RWPE2 (cell line): ENCODE results near the gene TTLL7.

Source experiments
- ATAC-seq: fragments of 200-7000 bp; cut with Tn5 transposase; 3 replicates; pipeline ENCODE4 v1.9.1; 2021; ENCODE audit warnings: low read depth
- DNase-seq: peaks from one replicate; pipeline ENCODE4 v3.0.0-alpha.2; 2020; ENCODE audit warnings: low spot score
- H3K27ac ChIP-seq: fragments of 450-650 bp; 2 replicates; pipeline ENCODE4 v1.5.1; 2017; ENCODE audit warnings: mild to moderate bottlenecking; ENCODE audit not compliant: poor library complexity, severe bottlenecking
- H3K27me3 ChIP-seq: fragments of 250-450 bp; sonication (Bioruptor Pico); 2 replicates; pipeline ENCODE4 v1.5.1; 2021; ENCODE audit warnings: mild to moderate bottlenecking, moderate library complexity; ENCODE audit not compliant: insufficient read depth, poor library complexity, severe bottlenecking
- H3K36me3 ChIP-seq: fragments of 250-450 bp; sonication (Bioruptor Pico); 2 replicates; pipeline ENCODE4 v1.5.1; 2020; ENCODE audit warnings: low read depth, mild to moderate bottlenecking, moderate library complexity
- H3K4me1 ChIP-seq: fragments of 250-450 bp; sonication (Bioruptor Pico); 2 replicates; pipeline ENCODE4 v1.5.1; 2021; ENCODE audit warnings: mild to moderate bottlenecking, moderate library complexity; ENCODE audit not compliant: insufficient read depth, poor library complexity, severe bottlenecking
- H3K4me3 ChIP-seq: fragments of 250-450 bp; sonication (Bioruptor Pico); 2 replicates; pipeline ENCODE4 v1.5.1; 2021; ENCODE audit warnings: mild to moderate bottlenecking, moderate library complexity; ENCODE audit not compliant: severe bottlenecking
- H3K9me3 ChIP-seq: fragments of 250-450 bp; sonication (Bioruptor Pico); 2 replicates; pipeline ENCODE4 v1.5.1; 2021; ENCODE audit warnings: mild to moderate bottlenecking, moderate library complexity; ENCODE audit not compliant: severe bottlenecking
- TF ChIP-seq, protein P1 (sequence below): fragments of 450-650 bp; IDR thresholded peaks from one replicate; pipeline ENCODE4 v1.5.1; 2017; ENCODE audit warnings: mild to moderate bottlenecking, moderate library complexity; ENCODE audit not compliant: poor library complexity, severe bottlenecking

Gene TTLL7

DNA sequence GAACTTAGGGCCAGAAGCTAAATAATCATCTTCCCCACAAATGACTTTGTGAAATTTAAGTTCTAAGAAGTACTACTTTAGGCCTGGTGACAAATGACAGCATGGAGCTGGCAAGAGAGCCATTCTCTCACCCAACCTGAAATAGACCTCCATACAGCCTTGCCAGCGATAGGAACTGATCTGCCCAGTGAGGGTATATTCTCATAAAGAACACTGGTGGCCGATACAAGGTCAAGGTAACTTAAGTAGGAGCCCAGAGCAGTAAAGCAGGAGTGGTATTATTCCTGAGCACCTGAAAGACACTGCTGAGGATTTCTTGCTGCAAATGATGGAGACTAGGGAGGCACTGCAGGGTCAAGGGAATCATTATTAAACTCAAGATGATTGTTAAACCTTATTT lies 2.6 kb upstream of the TTLL7 start:
- Histone ChIP-seq H3K9me3 (no peaks in the 10 kb centered on the region), H3K36me3 (no peaks in the 10 kb centered on the region), H3K27ac (no peak overlapping the region), H3K27me3 (no peaks in the 10 kb centered on the region), H3K4me3 (no peak overlapping the region), H3K4me1 (peaks cover 5% of the 10 kb centered on the region)
- DNase-seq (no peak), ATAC-seq (no peak)
- TF ChIP-seq, protein P1, sequence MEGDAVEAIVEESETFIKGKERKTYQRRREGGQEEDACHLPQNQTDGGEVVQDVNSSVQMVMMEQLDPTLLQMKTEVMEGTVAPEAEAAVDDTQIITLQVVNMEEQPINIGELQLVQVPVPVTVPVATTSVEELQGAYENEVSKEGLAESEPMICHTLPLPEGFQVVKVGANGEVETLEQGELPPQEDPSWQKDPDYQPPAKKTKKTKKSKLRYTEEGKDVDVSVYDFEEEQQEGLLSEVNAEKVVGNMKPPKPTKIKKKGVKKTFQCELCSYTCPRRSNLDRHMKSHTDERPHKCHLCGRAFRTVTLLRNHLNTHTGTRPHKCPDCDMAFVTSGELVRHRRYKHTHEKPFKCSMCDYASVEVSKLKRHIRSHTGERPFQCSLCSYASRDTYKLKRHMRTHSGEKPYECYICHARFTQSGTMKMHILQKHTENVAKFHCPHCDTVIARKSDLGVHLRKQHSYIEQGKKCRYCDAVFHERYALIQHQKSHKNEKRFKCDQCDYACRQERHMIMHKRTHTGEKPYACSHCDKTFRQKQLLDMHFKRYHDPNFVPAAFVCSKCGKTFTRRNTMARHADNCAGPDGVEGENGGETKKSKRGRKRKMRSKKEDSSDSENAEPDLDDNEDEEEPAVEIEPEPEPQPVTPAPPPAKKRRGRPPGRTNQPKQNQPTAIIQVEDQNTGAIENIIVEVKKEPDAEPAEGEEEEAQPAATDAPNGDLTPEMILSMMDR, result no peak

DNA sequence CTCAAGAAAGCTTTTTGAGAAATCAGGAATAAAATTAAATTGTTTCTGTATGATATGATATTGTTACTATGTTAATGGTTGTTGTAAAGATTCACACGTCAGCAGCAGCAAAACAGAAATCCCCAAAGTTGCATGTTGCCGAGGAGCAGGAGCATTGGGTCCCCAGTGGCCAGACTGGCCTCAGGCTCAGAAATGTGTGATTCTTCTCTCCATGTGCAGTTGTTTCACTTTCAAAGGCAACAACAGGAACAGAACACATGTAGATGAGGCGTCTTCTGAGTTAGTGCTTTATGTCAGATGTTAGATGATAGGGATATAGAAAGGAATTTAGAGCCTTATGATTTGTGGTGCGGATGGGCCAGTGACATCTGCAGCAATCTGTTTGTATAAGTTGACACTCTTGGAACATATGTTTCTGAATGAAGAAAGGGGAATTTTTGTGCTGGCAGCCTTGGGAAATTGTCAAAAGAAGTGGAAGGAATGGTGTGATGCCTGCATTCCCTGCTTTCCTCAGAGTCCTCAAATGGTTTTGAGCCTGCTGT lies 2.1 kb upstream of the TTLL7 start:
- Histone ChIP-seq H3K27ac (no peak overlapping the region), H3K9me3 (no peaks in the 10 kb centered on the region), H3K27me3 (no peaks in the 10 kb centered on the region), H3K4me3 (no peak overlapping the region), H3K4me1 (peaks cover 5% of the 10 kb centered on the region), H3K36me3 (no peaks in the 10 kb centered on the region)
- TF ChIP-seq, protein P1, result no peak
- DNase-seq (no peak), ATAC-seq (no peak)

DNA sequence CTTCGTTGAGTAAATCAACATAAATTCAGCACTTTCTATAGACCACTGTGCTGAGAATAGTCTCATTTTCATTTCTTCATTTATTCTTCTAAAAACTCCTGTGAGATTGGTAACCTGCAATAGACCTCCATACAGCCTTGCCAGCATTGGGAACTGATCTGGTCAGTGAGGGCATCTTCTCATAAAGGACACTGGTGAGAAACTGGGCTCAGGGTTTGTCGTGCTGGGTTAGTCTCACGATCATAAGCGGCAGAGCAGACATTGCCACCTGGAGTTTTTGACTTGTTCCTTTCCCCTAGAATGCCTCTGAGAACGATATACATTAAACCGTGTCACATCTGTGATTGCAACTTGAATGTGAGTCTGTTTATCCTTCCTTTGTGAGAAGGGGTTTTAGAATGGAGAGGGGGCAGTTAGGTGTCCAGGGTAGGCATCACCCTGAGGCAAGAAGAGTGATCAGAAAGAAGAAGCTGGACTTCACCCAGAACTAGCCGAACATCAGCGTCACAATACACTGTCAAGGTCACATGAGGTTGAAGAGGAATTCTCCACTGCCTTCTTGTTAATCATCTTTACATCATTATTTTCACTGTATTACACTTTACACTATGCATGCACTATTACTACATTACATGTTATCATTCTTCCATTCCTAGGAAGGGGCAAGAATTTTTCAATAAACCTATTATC lies 1.4 kb upstream of the TTLL7 start:
- Histone ChIP-seq H3K27me3 (no peaks in the 10 kb centered on the region), H3K4me3 (no peak overlapping the region), H3K27ac (no peak overlapping the region), H3K4me1 (peaks cover 5% of the 10 kb centered on the region), H3K9me3 (no peaks in the 10 kb centered on the region), H3K36me3 (no peaks in the 10 kb centered on the region)
- TF ChIP-seq, protein P1, result no peak
- DNase-seq (no peak), ATAC-seq (no peak)

DNA sequence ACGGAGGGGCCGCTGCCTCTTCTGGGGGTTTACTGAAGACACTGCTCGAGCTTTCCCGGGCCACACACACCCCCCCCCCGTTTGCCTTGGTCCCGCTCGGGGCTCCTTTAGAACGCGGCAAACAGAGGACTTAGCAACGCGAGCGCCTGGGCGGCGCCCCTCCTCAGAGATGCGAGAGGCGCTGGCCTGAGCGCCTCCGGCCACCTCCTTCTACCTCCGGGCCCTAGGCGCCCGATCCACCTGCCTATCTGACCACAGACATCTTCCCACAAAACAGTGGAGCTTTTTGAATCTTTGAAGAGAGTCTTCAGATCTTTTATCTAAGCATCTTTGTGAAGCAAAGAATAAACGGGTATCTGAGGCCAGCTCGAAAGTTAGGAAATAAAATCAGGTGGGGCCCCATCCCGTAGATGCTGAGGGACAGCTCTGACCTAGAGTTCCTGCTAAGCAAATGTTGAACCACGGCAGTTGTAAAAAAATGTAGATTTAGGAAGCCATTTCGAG lies 436 bp upstream of the TTLL7 start:
- ATAC-seq (peak; percentile 93), DNase-seq (peak; percentile 70)
- no peaks in the 10 kb centered on the region for H3K9me3 ChIP-seq
- peak overlapping the region; percentile 86 for H3K4me3 ChIP-seq
- peaks cover 5% of the 10 kb centered on the region for H3K4me1 ChIP-seq
- TF ChIP-seq, protein P1, result no peak
- H3K27me3 ChIP-seq, result no peaks in the 10 kb centered on the region
- H3K36me3 ChIP-seq, result no peaks in the 10 kb centered on the region
- no peak overlapping the region for H3K27ac ChIP-seq

DNA sequence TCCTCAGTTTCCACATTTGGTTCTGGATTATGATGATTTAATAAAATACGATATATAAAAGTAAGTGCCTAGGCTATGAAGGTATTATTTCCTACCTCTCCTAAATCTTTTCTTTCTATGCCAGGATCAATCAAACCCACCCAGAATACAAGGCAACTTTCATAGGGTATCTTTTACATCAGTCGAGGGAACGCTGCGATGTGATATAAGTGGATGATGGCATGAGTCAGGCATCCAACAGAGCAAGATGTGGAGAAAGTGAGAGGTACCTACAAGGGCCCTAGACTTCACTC lies 781 bp downstream of the TTLL7 start:
- ATAC-seq (no peak), DNase-seq (no peak)
- TF ChIP-seq, protein P1, result no peak
- peaks cover 5% of the 10 kb centered on the region for H3K4me1 ChIP-seq
- no peak overlapping the region for H3K27ac ChIP-seq
- no peak overlapping the region for H3K4me3 ChIP-seq
- H3K9me3 ChIP-seq, result no peaks in the 10 kb centered on the region
- H3K27me3 ChIP-seq, result no peaks in the 10 kb centered on the region
- H3K36me3 ChIP-seq, result no peaks in the 10 kb centered on the region
